Neural progenitor cell (in vitro differentiated cells): ENCODE data around the gene HDAC11. TPM values are rescaled to one million over a fixed set of nuclear protein-coding genes. Genes with fewer than 3 reads are reported as not detected.

ENCODE experiments used
- DNase-seq: peaks from one replicate; pipeline ENCODE4 v3.0.0-alpha.2; 2016; ENCODE audit warnings: low spot score
- H2AFZ ChIP-seq: fragments of 200-600 bp; sonication (generic); replicated peaks from 2 replicates; pipeline ENCODE4 v1.6.1; 2016; ENCODE audit warnings: antibody characterized with exemption
- H3F3A ChIP-seq: fragments of 200-600 bp; sonication (generic); 2 replicates; pipeline ENCODE4 v1.6.1; 2016; ENCODE audit warnings: antibody characterized with exemption, low read depth
- H3K27ac ChIP-seq: fragments of 200-600 bp; sonication (generic); 2 replicates; pipeline ENCODE4 v1.5.1; 2016; ENCODE audit warnings: mild to moderate bottlenecking
- H3K27me3 ChIP-seq: fragments of 200-600 bp; sonication (generic); 2 replicates; pipeline ENCODE4 v1.6.1; 2016; ENCODE audit warnings: mild to moderate bottlenecking, moderate library complexity
- H3K36me3 ChIP-seq: fragments of 200-600 bp; sonication (generic); 2 replicates; pipeline ENCODE4 v1.5.1; 2016
- H3K4me1 ChIP-seq: fragments of 200-600 bp; sonication (generic); 2 replicates; pipeline ENCODE4 v1.6.1; 2016; ENCODE audit warnings: mixed run types
- H3K4me2 ChIP-seq: fragments of 200-600 bp; sonication (generic); 2 replicates; pipeline ENCODE4 v1.6.1; 2016
- H3K4me3 ChIP-seq: fragments of 200-600 bp; sonication (generic); 2 replicates; pipeline ENCODE4 v1.5.1; 2016
- H3K79me2 ChIP-seq: fragments of 200-600 bp; sonication (generic); 2 replicates; pipeline ENCODE4 v1.6.1; 2016; ENCODE audit warnings: low read depth
- H3K9ac ChIP-seq: fragments of 200-600 bp; sonication (generic); 2 replicates; pipeline ENCODE4 v1.6.1; 2016
- H3K9me3 ChIP-seq: fragments of 200-600 bp; sonication (generic); 2 replicates; pipeline ENCODE4 v1.5.1; 2016; ENCODE audit warnings: low read depth
- H4K20me1 ChIP-seq: fragments of 200-600 bp; sonication (generic); 2 replicates; pipeline ENCODE4 v1.6.1; 2016; ENCODE audit warnings: low read depth
- H3K27ac Mint-ChIP-seq: 3 replicates; pipeline ENCODE4 v1.8.0; 2021; ENCODE audit warnings: mixed read lengths
- H3K27me3 Mint-ChIP-seq: 2 replicates; pipeline ENCODE4 v1.8.0; 2022; ENCODE audit warnings: low read depth, mild to moderate bottlenecking, inconsistent platforms, moderate library complexity, mixed read lengths; ENCODE audit not compliant: insufficient read depth
- H3K36me3 Mint-ChIP-seq: 3 replicates; pipeline ENCODE4 v1.8.0; 2021; ENCODE audit warnings: mixed read lengths
- H3K4me1 Mint-ChIP-seq: 3 replicates; pipeline ENCODE4 v1.8.0; 2021; ENCODE audit warnings: mixed read lengths
- H3K4me3 Mint-ChIP-seq: 3 replicates; pipeline ENCODE4 v1.8.0; 2021; ENCODE audit warnings: mild to moderate bottlenecking, moderate library complexity, mixed read lengths
- H3K9me3 Mint-ChIP-seq: 3 replicates; pipeline ENCODE4 v1.8.0; 2020; ENCODE audit warnings: mixed read lengths
- CTCF ChIP-seq: fragments of 200-600 bp; sonication (generic); IDR thresholded peaks from 2 replicates; pipeline ENCODE4 v1.5.1; 2017; ENCODE audit warnings: antibody characterized with exemption, mild to moderate bottlenecking
- EZH2 ChIP-seq: fragments of 200-600 bp; sonication (generic); IDR thresholded peaks from 2 replicates; pipeline ENCODE4 v1.6.1; 2017; ENCODE audit warnings: antibody characterized with exemption, mild to moderate bottlenecking, moderate library complexity
- EZH2phosphoT487 ChIP-seq: fragments of 200-600 bp; sonication (generic); IDR thresholded peaks from 2 replicates; pipeline ENCODE4 v1.6.1; 2017; ENCODE audit warnings: antibody characterized with exemption
- total RNA-seq: library from RNA; depleted of rRNA; stranded (reverse); fragments of >200 nt; gene quantifications from 2 replicates; pipeline ENCODE4 v1.2.3, GENCODE V29; 2015; ENCODE audit warnings: low replicate concordance

The HDAC11 gene
- total RNA-seq, 1 donor from 2014 or later = 4.8 TPM

GRCh38 chr3:13493867-13494441 lies 13.8 kb downstream of the HDAC11 start:
- no peak overlapping the region for H3K4me2 ChIP-seq
- H3K27me3 ChIP-seq = no peaks in the 10 kb centered on the region
- no peak overlapping the region for H3K27ac ChIP-seq
- H3K4me1 ChIP-seq = peaks cover 4% of the 10 kb centered on the region
- Mint-ChIP-seq H3K4me3 (no peak overlapping the region), H3K27ac (no peak overlapping the region), H3K4me1 (peaks cover 15% of the 10 kb centered on the region), H3K36me3 (peaks cover 1% of the 10 kb centered on the region), H3K27me3 (peaks cover 7% of the 10 kb centered on the region), H3K9me3 (peaks cover 10% of the 10 kb centered on the region)
- H3K36me3 ChIP-seq = no peaks in the 10 kb centered on the region
- H3K9ac ChIP-seq = no peak overlapping the region
- no peak overlapping the region for H3K4me3 ChIP-seq
- H3K79me2 ChIP-seq = no peaks in the 10 kb centered on the region
- DNase-seq = no peak
- H3F3A ChIP-seq = no peaks in the 10 kb centered on the region
- H4K20me1 ChIP-seq = no peaks in the 10 kb centered on the region
- H3K9me3 ChIP-seq = no peaks in the 10 kb centered on the region
- no peak for TF ChIP-seq CTCF
- TF ChIP-seq EZH2 = no peak
- TF ChIP-seq EZH2phosphoT487 = no peak
- H2AFZ ChIP-seq = no peak overlapping the region

- H3K36me3 Mint-ChIP-seq = peaks cover 1% of the 10 kb centered on the region
- peaks cover 4% of the 10 kb centered on the region for H3K4me1 ChIP-seq
- TF ChIP-seq EZH2phosphoT487 = no peak
- peak; percentile 64 for TF ChIP-seq CTCF
- H3K4me3 ChIP-seq = no peak overlapping the region
- H4K20me1 ChIP-seq = no peaks in the 10 kb centered on the region
- no peak overlapping the region for H3K27ac ChIP-seq
- no peaks in the 10 kb centered on the region for H3K79me2 ChIP-seq
- H3K36me3 ChIP-seq = no peaks in the 10 kb centered on the region
- no peak overlapping the region for H3K4me3 Mint-ChIP-seq
- H3K27me3 ChIP-seq = no peaks in the 10 kb centered on the region
- no peak overlapping the region for H3K4me2 ChIP-seq
- H3K9me3 ChIP-seq = no peaks in the 10 kb centered on the region
- DNase-seq = peak; percentile 60
- H3K27me3 Mint-ChIP-seq = peaks cover 7% of the 10 kb centered on the region
- peaks cover 15% of the 10 kb centered on the region for H3K4me1 Mint-ChIP-seq
- no peak overlapping the region for H2AFZ ChIP-seq
- H3F3A ChIP-seq = no peaks in the 10 kb centered on the region
- peaks cover 5% of the 10 kb centered on the region for H3K9me3 Mint-ChIP-seq
- no peak overlapping the region for H3K27ac Mint-ChIP-seq
- no peak overlapping the region for H3K9ac ChIP-seq
These were observed 14.6 kb downstream of the HDAC11 start for GRCh38 chr3:13494463-13495350.

- no peaks in the 10 kb centered on the region for H3K36me3 ChIP-seq
- no peak overlapping the region for H3K4me2 ChIP-seq
- no peaks in the 10 kb centered on the region for H3F3A ChIP-seq
- no peak for TF ChIP-seq CTCF
- no peak for TF ChIP-seq EZH2phosphoT487
- TF ChIP-seq EZH2 = no peak
- H3K79me2 ChIP-seq = no peaks in the 10 kb centered on the region
- Mint-ChIP-seq H3K9me3 (peaks cover 1% of the 10 kb centered on the region), H3K4me3 (no peak overlapping the region), H3K27ac (no peak overlapping the region), H3K36me3 (peaks cover under 1% of the 10 kb centered on the region), H3K27me3 (peaks cover 7% of the 10 kb centered on the region), H3K4me1 (peaks cover 15% of the 10 kb centered on the region)
- no peak overlapping the region for H3K4me3 ChIP-seq
- no peaks in the 10 kb centered on the region for H3K27me3 ChIP-seq
- peaks cover 4% of the 10 kb centered on the region for H3K4me1 ChIP-seq
- H3K9ac ChIP-seq = no peak overlapping the region
- no peaks in the 10 kb centered on the region for H4K20me1 ChIP-seq
- no peak for DNase-seq
- H3K27ac ChIP-seq = no peak overlapping the region
- H2AFZ ChIP-seq = no peak overlapping the region
- H3K9me3 ChIP-seq = no peaks in the 10 kb centered on the region
These were observed 15.3 kb downstream of the HDAC11 start for GRCh38 chr3:13495351-13495813.
